Stimulated activated CD4-positive, alpha-beta T cell treated with anti-CD3 and anti-CD28 coated beads, Interleukin-4, amount 100 ng/mL, for 48 hours (primary cell): ENCODE data around the gene VWF.
"Not testable (repeated sequence)": the region's sequence is repeated elsewhere in the genome, so short reads cannot be mapped to it uniquely, and the experiment has no call there.

Experiments used
- DNase-seq, 2 donors: peaks; one replicate each; pipeline ENCODE4 v3.0.0-alpha.2; 2020; ENCODE audit warnings: low read depth in 2 of 2

The VWF gene

DNA sequence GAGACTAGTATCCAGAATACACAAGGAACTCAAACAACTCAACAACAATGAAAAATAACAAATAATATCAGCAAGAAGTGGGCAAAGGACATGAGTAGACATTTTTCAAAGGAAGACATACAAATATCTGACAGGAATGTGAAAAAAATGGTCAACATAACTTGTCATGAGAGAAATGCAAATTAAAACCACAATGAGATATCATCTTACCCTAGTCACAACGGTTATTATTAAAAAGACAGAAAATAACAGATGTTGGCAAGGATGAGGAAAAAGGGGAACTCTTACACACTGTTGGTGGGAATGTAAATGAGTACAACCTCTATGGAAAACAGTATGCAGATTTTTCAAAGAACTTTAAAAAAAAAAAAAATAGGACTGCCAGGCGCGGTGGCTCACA, 20.4 kb downstream of the VWF start:
- no peak for DNase-seq

DNA sequence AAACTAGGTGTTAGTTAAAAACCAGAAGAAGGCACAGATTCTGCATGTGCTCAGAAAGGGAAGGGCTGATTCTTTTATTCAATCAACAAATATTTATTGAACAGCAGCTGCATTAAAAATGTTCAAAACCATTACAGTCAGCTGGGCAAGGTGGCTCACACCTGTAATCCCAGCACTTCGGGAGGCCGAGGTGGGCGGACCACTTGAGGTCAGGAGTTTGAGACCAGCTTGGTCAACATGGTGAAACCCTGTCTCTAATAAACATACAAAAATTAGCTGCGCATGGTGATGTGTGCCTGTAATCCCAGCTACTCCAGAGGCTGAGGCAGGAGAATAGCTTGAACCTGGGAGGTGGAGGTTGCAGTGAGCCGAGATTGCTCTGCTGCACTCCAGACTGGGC, 22.4 kb downstream of the VWF start:
- not testable (repeated sequence) for DNase-seq

DNA sequence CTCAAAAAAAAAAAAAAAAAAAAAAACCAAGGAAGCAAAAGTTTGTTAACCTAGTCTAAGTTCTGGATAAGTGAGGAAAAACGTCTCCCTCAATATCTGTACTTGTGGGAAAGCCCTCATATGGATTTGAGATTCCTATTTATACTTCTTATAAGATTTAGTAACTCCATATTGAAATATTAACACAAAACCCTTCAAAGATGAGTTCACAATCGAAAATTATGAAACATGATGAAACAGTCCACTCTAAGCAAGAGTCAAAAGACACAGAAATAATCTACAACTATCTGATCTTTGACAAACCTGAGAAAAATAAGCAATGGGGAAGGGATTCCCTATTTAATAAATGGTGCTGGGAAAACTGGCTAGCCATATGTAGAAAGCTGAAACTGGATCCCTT, 25.2 kb downstream of the VWF start:
- no peak for DNase-seq

DNA sequence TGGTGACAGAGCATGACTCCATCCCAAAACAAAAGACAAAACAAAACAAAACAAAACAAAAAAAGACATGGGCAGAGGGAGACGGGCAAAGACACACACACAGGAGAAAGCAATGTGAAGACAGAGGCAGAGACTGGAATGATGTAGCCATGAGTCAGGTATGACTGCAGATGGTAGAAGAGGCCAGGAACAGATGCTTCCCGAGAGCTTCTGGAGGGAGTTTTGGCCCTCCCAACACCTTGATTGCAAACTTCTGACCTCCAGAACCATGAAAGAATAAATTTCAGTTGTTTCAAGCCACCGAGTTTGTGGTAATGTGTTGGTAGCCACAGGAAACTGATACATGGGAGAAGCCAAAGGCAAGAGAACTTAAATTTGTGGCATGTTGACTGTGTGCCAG, 27.1 kb downstream of the VWF start:
- no peak for DNase-seq

DNA sequence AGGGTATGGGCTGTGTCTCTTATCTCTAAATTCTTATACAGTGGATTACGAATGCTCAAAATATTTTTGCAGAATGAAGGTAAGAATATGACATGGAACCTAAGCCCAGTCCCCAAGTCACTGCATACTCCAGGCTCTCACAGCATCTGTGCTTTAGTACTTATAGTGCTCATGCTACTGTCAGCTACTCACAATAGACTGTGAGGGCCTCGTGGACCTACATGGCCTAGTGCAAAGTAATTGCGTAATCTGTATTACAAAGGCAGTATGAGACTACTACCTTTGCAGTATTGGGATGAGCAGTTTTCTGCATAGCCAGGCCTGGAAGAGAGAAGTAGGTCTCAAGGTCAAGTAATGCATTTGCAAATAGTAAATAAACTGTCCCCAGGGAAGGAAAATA, 27.9 kb downstream of the VWF start:
- no peak for DNase-seq

DNA sequence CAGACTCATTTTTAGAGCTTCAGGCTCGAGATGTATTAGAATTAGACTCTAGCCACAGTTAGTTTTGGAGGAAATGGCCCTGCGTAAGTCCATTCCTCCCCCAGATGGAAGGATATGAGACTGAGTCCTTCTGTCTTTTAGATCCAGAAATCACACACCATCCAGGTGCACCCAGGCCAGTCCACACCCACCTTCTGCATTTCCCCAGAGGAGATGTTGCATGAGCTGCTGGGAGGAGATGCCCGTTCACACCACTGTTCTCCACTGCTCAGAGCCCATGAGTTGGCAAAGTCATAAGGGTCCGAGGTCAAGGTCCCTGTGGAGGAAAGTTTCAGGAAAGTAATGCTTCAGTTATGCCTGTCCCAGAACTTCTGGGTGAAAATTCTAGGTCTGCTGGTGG, 29.2 kb downstream of the VWF start:
- no peak for DNase-seq

DNA sequence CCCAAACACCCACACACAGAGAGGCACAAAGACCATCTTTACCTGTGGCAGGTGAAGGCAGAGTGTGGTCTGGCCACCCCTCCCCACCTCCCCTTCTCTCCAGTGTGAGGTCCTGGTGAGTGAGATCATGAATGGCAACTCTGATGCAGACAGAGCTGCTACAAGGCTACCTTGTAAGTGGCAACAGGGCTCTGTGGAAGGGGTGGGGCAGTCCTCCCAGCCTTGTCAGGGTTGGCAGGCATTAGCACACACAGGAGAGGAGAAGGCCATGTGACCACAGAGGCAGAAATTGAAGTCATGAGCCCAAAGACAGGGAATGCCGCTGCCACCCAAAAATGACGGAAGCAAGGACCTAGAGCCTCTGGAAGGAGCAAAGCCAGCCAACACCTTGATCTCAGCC, 30.7 kb downstream of the VWF start:
- DNase-seq, result no peak

DNA sequence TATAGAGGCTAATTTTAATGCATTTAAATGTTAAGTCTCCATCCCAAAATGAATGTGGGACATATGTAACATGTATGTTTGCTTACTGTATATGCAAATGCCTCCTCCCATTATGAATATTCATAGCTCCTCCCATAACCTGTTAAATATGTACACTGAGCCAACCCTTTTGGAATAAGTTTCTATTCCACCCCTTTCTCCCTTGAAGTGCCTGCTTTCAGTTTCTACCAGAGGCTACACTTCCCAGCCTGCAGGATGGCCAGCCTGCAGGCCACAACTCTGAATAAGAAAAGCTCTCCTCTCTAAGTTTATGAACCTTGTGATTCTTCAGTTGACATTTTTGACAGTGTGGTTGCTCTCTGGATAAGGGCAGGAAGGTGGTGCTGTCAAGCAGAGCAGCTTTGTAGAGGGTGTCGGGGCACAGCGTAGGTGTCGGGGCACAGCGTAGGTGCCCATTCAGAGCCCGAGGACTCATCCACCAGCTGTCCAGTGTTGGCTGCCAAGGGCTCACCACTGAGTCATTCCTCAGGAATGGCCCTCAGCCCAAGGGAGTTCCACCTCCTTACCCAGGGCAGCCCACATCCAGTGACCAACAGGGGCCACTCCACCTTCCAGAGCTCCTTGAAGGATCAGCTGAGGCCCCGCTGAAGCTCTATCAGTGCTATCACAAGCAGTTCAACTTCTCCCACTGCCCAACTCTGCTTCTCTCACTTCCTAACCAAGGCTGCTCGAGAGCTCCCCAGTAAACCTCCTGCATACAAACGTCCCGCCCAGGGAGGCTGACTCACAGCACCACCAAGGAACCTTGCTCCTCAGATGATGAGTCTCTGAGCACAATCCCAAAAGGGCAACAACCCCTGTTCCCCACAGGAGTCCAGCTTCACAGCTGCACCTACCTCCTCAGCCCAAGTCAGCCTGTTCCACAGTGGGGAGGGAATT, 31.4 kb downstream of the VWF start:
- DNase-seq, result no peak

DNA sequence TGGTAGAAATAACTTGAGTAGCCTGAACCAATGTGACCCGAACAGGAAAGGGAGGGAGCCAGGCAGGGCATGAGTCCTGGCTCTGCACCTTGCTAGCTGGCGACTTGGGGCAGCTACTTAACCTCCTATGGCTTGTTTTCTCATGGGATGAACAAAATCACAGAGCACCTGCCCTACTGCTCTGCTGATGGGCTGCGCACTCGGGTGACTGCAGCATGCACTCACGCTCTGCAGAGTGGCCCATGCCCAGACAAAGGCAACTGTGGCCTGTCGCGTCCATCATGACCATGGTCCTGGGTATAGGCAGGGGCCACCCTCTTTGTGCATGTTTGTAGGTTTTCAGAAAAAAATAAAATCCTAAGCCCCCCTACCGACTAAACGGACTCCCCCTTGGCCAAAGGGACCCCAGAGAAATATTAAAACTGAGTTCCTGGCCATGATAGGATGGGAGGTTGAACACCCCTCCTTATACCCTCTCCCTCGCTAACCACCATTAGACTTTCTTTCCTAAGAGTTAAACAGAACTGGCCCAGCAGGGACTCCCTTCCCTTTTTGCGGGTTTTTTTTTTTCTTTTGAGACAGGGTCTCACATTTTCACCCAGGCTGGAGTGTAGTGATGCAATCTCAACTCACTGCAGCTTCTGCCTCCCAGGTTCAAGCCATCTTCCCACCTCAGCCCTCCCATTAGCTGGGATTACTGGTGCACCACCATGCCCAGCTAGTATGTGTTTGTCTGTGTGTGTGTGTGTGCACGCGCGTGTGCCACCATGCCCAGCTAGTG, 32.5 kb downstream of the VWF start:
- no peak for DNase-seq

DNA sequence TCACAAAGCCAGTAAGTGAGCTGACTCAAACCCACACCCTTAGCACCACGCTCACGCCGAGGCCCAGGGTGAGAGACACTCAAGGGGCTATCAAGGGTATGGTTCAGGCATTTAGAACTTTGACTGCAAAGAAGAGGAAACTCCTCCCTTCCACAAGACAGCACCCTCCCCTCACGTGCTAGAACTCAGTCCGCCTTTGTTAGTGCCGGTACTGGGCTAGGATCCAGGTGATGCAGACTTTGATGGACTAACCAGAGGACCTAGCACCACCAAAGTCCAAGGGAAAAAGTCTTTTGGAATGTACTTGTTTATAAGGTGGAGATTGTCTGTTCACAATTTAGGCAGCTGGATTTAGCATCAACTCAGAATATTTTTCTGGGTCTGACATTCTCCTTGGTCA, 33.7 kb downstream of the VWF start:
- DNase-seq, result no peak

DNA sequence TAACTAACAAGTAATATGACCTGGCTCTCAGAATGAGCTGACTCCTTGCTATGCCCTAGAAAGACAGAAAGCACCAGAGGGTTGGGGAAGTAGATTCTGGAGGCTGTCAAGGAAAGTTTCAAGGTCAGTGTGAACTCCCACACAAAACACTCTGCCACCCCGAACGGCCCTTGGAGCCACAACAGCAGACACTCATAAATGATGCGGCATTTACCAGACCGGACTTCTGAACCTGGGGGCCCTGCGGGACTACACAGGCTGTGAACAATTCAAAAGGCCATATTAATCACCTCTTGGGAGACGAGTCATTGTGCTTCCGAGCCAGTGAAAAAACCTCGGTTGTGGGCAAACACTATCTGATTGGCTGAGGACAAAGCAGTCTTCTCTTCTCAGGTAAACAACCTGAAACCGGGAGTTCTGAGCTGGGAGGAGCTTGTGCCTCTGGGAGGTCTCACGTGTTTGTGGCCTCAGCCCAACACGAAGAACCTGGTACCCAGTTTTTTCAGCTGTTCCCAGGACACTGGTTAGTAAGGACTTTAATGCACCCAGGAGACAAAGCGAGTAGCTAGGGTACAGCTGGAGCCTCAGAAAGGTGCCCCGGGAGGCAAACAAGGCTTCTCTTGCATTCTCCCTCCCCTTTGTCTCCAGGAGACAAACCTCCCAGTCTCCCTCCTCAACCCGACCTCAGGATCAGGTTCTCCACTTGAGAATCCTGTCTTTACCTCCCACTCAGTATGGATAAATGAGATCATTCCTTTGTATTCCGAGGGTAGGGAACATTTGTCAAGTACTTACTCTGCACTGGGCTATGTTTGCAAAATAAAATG, 35.3 kb downstream of the VWF start:
- DNase-seq, result no peak

DNA sequence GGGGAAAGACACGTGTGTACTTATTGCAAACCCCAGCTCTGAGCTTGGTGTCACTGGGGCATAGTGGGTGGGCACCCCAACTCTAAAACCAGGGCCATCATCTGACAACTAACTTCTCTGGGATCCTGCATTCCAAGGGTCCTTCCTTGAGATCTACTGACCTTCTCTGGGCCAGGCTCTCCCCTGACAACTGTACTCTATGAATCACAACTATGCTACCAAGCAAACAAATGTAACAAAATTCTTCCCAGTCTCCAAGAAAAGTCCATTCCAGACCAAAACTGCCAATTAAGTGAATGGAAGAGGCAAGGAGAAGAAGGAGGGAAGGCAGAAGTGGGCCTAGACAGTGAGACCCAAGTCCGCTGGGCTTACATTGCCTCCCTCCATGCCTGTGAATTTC, 38.2 kb downstream of the VWF start:
- no peak for DNase-seq

DNA sequence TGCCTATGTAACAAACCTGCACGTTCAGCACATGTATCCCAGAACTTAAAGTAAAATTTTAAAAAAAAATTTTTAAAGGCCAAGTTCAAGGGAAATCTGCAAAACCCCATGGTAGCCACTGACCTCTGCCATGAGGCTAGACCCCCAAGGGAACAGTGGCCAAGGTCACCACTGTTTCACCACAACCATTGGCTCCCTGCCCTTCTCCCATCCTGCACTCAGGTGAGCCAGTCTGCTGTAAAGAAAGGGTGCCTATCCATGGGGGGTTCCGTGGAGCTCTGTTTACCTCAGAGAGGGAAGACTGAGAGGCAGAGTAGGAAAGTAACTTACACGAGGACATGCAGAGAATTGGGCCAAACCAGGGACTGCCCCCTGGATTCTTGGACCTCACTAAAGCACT, 38.6 kb downstream of the VWF start:
- no peak for DNase-seq

DNA sequence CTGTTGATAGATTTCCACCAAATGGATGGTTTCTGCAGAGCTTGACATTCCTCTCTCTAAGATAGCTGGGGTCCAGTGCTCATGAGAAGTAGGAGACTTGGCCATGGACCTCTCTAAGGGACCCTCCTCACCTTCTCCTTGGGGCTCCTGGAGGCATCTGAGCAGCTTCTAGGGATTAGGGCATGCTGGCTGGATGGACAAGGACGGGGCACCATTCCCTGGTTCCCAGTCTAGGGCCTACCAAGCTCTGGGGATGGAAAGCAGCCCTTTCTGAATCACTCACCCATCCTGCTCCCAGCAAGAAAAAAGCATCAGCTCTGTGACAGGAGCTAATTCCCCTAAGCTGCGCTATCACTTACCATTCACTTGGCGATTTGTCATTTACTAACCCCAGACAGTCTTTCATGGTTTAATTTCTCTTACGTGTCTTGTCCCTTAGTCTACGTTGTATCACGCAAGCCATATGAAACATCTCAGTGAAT, 39.5 kb downstream of the VWF start:
- DNase-seq, result no peak

DNA sequence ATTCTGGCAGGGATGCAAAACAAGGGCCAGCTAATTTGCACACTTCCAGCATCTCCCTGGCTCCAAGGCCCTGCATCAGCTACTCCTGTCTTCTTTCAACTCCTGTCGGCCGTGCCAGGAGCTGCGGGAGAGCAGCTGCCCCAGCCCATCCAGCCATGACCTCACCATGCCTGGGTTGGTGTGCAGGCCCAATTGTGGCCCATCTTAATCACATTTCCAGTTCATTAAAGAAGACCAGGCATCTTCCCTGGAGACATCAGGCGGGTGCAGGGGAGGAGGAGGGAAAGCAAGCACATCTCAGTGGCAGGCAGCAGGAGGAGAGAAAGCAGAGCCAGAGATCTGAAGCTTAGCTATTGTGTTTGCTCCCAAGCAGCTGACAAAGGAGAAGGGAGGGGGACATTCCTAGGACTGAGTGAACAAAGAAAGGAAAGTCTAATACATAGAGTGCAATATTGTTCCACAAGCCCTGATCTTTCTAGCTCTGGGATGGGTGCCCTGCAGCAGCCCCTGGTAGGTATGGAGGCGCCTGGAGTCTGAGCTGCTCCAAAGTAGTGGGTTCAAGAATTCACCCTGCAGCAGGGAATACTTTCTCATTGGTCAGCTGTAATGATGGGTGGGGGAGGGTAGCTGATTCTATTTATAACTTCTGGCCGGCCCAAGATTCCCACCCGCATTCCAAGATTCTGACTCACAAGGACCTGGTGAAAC, 40.1 kb downstream of the VWF start:
- DNase-seq, result no peak

DNA sequence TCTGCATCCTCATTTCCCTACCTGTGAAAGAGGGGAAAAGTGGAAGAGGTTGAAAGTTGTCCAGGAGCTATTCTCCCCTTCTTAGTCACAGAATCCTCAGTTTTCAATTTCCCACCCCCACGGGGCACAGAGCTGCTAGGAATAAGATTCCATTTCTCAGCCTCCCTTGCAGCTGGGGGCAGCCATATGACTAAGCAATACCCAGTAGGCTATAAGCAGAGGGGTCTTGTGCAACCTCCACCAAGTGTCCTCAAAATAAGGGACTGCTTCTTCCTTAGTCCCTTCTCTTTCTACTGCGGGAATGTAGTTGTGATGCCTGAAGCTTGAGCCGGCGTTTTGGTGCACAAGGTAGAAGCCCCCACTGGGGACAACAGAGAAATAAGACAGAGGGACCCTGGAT, 40.9 kb downstream of the VWF start:
- DNase-seq, result no peak

DNA sequence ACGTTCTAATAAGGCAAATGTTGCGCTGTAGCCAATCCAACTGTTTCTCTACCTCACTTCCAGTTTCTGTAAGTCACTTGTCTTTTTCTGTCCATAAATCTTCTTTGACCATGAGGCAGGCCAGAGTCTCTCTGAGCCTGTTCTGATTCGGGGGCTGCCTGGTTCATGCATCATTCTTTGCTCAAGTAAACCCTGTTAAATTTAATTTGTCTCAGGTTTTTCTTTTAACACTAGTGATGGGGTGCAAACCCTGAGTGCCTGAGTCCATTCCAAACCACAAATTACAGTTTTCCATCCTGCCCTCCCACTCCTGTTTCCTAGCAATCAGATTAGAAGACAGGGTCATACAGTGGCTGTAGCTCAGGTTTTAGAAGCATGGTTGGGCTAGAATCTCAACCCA, 41.9 kb downstream of the VWF start:
- no peak for DNase-seq

DNA sequence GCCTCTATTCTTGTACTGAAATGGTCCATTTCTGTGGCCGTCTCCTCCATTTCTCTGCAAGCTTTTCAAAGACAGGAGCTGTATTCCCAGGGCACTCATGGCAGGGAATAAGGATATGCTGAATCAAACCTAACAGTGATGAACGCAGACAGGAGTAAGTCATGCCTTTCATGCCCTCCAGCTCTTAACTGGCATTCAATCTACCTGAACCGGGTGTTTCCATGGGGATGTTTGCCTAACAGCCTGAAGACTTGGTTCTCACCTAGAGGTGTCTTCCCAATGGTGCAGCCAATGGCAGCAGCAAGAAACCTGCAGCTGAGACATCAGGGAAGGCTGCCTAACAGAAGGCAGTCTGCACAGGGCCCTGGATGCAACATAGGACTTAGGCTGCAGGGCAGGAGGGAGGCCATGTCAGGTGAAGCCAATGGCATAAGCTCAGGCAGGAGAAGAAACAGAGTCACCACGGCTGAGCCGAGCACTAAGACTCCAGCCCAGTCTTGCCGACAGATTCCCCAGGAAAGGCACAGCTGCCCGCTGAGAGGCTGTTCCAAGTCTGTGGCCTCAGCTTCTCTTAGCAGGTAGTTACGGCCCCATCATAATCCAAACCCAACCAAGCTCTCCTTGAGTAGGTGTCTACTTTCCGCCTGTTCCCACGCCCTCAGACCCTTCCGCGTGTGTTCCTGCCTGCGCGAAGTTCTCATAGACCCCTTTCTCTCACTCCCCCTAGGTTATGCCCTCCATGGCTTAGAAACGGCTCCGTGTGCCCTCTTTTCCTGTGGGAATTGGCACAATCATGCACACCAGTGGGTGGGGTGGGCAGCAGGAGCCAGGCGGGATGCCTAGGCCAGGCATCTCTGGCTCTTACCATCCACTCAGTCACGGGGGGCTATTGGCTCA, 44.1 kb downstream of the VWF start:
- DNase-seq, result no peak

DNA sequence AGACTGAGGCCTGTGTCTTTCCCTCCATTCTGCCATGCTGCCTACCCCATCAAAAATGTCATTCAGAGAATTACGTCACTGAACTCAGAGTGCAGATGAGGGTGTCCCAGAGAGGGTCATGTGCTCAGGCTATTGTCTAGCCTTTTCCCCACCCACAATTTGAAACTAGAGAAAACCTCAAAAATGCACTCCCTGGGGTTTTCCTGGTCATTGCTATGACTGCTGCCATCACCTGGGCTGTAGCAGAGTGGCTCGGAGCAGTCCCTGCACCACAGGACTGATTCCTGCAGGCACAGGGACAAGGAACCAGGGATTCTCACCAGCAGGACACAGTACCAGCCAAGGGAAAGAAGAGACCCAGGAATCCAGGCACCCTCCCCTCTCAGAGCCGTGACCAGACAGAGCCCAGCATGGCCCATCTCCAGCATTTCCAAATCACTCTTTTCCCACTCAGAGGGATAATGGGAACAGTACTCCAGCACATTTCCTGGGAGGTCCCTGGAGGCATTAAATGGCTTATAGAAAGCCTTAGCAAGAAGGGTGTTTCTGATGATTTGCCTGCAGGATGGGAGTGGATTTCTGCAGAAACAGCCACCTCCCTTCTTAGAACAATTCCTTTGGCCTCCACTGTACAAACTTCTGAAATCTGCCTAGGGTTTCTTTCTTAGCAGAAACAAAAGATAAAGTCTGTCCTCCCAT, 45.9 kb downstream of the VWF start:
- no peak for DNase-seq

DNA sequence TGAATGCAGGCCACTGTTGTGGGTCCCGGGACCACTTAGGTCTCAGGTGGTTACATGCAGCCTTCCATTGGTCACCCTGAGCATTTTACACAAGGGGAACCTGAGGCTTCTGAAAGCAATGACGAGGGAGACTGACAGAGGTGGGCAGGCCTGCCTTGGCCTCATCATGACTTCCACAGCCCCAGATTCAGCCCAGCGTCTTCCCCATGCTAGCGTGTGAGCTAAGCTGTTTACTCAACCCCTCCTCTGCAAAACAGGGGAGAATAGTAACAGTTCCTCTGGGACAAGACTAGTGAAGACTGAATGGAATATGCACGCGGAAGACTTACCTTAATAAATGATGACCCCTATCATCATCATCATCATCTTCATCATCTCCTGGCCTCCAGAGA, 46.8 kb downstream of the VWF start:
- no peak for DNase-seq
